ES-I3 (cell line): Measurements from ENCODE around the gene PDK2.
A peak's percentile ranks its signal among the peaks of the same experiment; 100 is the strongest.

Source experiments
- H3K36me3 ChIP-seq: 2 replicates; pipeline ENCODE4 v1.6.1; 2013; ENCODE audit warnings: mild to moderate bottlenecking, low read length, control low read depth, moderate library complexity; ENCODE audit not compliant: insufficient read depth
- H3K4me1 ChIP-seq: 2 replicates; pipeline ENCODE4 v1.6.1; 2013; ENCODE audit warnings: mild to moderate bottlenecking, control low read depth, low read length; ENCODE audit not compliant: insufficient read depth
- H3K9ac ChIP-seq: 2 replicates; pipeline ENCODE4 v1.6.1; 2013; ENCODE audit warnings: low read depth, mild to moderate bottlenecking, low read length, moderate library complexity
- H3K9me3 ChIP-seq: 2 replicates; pipeline ENCODE4 v1.6.1; 2013; ENCODE audit warnings: mild to moderate bottlenecking, low read length, moderate library complexity; ENCODE audit not compliant: control insufficient read depth, insufficient read depth

Gene PDK2

DNA sequence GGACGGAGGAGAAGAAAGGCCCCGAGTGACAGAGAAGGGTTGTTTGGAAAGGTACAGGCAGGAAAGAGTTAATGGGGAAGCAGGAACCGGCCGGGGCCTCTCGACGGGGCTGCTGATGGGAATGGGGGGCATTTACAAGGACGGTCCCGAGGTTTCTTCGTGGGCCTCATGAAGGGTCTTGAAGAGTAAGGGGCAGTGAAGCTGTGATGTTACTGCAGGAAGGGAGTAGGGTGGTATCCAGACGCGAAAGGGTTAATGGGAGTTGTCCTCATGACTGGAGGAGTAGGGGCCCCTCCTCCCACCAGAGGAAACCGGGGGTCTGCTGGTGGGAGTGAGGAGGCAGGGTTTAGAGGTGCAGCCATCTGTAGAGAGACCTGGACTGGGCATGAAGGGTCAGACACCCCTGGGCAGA, 481 bp downstream of the PDK2 start:
- Histone ChIP-seq H3K4me1 (peaks cover 11% of the 10 kb centered on the region), H3K9me3 (no peaks in the 10 kb centered on the region), H3K36me3 (no peaks in the 10 kb centered on the region), H3K9ac (peak overlapping the region; percentile 73)

DNA sequence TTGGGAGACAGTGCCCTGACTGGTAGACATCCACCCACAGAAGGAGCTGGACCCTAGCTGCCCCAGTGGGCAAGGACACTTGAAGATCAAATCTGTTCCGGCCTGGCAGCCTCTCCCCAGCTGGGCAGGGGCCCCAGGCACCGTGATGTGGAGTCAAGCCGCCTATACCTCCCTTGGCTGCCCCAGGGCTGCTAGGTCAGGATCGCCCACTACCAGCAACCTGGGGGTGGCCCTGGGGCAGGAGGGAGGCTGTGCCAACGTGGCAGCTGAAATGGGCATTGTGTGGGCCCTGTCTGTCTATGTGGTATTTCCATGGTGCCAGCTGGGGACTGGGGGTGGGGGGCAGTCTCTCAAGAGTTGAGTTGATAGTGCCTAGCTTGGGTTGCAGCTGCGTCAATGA, 941 bp downstream of the PDK2 start:
- Histone ChIP-seq H3K4me1 (peaks cover 14% of the 10 kb centered on the region), H3K9ac (peak overlapping the region; percentile 73), H3K36me3 (no peaks in the 10 kb centered on the region), H3K9me3 (no peaks in the 10 kb centered on the region)

DNA sequence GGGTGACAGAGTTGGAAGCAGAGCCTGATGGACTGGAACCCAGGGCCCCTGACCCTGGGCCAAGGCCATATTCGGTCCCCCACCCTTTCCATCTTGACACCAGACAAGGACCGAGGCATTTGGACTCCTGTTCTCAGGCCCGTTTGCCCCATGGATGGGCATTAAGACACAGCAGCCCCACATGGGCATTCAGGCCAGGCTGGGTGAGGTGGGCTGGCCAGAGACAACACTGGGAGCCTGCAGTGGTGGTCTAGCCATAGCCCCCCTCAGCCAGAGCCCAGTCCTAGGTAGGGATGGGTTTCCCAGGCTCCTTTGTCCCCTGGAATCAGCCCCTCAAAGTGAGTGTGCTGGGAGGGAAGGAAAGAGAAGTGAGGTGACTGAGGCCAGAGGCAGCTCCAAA, 1.6 kb downstream of the PDK2 start:
- Histone ChIP-seq H3K9me3 (no peaks in the 10 kb centered on the region), H3K4me1 (peaks cover 20% of the 10 kb centered on the region), H3K9ac (no peak overlapping the region), H3K36me3 (no peaks in the 10 kb centered on the region)

GRCh38 chr17:50097455-50097854, 2.3 kb downstream of the PDK2 start:
- Histone ChIP-seq H3K9me3 (no peaks in the 10 kb centered on the region), H3K36me3 (no peaks in the 10 kb centered on the region), H3K4me1 (peaks cover 27% of the 10 kb centered on the region), H3K9ac (no peak overlapping the region)

GRCh38 chr17:50097926-50098325, 2.8 kb downstream of the PDK2 start:
- Histone ChIP-seq H3K4me1 (peaks cover 28% of the 10 kb centered on the region), H3K9ac (no peak overlapping the region), H3K9me3 (no peaks in the 10 kb centered on the region), H3K36me3 (no peaks in the 10 kb centered on the region)

GRCh38 chr17:50098583-50098982, 3.4 kb downstream of the PDK2 start:
- H3K9me3 ChIP-seq = no peaks in the 10 kb centered on the region
- no peak overlapping the region for H3K9ac ChIP-seq
- peaks cover 28% of the 10 kb centered on the region for H3K4me1 ChIP-seq
- H3K36me3 ChIP-seq = no peaks in the 10 kb centered on the region

DNA sequence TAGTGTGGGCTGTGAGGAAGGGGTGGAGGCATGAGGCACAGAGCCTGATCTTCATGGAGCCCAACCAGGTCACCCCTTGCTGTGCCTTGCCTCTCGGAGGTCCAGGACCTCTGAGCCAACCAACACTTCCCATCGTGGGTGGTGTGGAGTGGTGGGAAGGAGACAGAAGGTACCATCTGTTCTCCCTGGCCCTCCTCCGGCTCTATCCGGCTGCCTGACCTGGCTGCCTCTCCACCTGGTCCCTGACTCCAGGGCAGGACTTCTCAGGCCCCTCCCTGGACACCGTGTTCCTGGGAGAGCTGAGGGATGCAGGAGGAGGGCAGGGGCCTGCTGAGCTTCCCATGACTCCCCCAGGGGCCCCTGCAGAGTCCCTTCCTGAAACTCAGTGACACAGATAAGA, 3.9 kb downstream of the PDK2 start:
- Histone ChIP-seq H3K4me1 (peaks cover 28% of the 10 kb centered on the region), H3K9me3 (no peaks in the 10 kb centered on the region), H3K9ac (no peak overlapping the region), H3K36me3 (no peaks in the 10 kb centered on the region)

DNA sequence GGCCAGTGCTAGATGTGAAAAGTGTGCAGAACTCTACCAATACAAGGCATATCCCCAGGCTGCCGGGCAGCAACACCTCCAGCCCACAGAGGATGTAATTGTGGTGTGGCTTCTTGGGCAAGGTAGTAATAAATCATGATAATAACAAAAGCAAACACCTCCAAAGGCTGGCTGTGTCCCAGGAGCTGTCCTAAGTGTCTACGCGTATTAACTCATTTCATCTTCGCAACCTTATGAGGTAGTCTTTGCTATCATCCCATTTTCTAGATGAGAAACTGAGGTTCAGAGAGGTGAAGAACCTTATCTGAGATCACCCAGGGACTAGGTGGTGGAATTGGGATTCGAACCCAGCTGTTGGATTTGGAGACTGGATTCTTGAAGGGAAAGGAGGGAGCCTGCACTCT, 5.3 kb downstream of the PDK2 start:
- Histone ChIP-seq H3K4me1 (peaks cover 28% of the 10 kb centered on the region), H3K36me3 (no peaks in the 10 kb centered on the region), H3K9ac (peak overlapping the region; percentile 6; the same call in 1 of the 2 replicates), H3K9me3 (no peaks in the 10 kb centered on the region)

DNA sequence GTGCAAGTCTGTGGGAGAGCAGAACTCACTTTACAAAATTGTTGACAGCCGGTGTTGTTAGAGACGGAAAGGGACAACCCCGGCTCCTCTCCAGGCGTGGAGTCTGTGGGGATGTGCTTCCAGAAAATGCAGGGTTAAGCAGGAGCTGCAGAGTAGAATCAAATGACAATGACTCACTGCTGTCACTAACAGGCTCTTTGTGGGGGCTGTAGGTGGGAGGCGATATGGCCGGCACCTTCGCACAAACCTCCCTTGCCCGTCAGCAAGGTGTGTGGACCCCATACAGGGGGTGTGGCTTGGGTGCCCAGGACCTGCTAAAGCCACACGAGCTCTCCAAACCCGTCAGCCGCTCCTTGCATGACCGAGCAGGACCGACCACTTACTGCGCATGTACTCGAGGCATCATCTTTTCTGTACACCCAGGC, 5.8 kb downstream of the PDK2 start:
- Histone ChIP-seq H3K4me1 (peaks cover 26% of the 10 kb centered on the region), H3K9ac (peak overlapping the region; percentile 6; the same call in 1 of the 2 replicates), H3K36me3 (no peaks in the 10 kb centered on the region), H3K9me3 (no peaks in the 10 kb centered on the region)

DNA sequence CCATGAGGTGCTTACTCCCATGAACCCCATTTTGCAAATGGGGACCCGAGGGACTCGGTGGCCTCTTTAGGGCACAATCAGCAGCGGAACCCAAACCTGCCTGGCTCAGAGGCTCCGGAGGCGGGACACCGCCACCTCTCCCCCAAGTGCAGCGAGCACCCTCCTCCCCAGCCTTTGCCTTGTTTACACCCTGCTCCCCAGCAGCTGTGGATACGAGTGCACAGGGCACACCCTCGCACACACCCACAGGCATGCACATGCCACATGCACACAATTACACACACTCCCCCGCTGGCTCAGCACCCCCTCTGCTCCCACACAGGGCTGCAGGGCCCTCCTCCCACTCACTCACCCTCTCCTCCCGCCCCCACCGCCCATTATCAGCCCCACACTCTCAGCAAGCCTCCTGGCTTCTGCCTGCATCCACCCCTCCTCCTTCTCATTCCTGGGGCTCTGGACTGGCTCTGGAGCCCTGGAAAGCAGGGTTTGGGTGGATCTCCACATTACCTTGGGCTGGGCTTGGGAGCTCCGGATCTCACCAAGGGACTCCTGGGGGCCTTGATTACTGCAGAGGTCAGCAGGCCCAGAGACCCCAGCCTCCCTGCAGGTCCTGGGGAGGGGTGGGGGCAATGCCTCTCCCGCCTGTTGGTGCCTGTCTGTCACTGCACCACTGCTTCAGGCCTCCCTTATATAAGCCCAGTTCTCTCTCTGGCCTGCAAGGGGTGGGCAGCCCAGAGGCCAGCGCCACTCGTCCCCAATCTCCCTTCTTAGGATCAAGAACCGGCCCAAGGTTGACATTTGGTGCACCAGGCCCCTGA, 6.4 kb downstream of the PDK2 start:
- Histone ChIP-seq H3K36me3 (no peaks in the 10 kb centered on the region), H3K9me3 (no peaks in the 10 kb centered on the region), H3K4me1 (peaks cover 23% of the 10 kb centered on the region), H3K9ac (peak overlapping the region; percentile 6; the same call in 1 of the 2 replicates)

DNA sequence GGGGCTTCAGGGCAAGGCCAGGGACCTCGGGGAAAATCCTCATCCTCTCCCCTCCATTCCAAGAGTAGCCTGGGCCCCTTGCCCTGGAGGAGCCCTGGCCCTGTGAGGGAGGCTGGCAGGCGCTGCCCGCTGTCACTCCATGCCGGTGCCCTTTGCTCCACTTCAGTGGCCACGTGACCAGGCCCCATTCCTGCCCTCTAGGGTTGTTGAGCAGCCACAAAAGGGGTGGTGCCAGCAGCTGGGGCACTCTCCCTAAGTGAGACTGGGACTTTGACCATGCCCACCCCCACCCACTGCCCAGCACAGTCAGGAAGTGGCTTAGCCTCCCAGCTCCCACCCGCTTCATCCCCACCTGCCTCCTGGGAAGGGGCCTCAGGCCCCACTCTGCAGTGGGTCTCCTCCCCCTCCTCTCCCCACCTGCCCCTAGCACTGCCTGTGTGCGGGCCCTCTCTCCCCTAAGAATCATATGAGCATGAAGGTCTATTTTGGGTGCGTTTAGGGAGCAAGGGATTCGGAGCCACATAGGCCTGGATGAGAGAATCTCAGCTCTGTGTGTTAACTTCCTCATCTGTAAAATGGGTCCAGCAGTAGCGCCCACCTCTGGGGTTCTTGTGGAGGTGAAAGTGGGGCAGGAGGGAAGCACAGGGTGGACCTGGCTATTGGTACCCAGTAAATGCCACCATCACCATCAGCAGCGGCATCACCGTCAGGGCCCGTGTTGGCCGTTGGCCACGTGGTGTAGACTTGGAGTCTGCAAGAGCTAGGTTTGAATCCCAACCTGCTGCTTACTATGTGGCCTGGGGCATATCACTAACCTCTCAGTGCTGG, 7.2 kb downstream of the PDK2 start:
- H3K9me3 ChIP-seq = no peaks in the 10 kb centered on the region
- H3K4me1 ChIP-seq = peaks cover 23% of the 10 kb centered on the region
- no peaks in the 10 kb centered on the region for H3K36me3 ChIP-seq
- no peak overlapping the region for H3K9ac ChIP-seq

DNA sequence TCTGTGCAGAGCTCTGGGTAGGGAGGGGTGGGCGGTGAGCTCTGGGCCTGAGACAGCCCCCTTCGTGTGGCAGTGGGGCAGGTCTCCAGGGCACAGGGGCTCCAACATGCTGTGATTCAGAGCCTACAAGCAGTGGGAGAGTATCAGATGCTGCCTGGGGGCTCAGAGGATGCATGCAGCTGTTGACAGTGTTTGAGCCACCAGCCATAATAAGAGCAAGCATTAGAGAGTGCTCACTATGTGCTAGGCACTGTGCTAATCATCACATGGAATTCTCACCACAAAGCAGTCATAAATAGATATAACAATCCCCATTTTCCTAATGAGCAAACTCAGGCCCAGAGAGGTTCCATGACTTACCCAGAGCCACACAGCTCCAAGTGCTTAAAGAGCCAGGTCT, 8.1 kb downstream of the PDK2 start:
- no peak overlapping the region for H3K9ac ChIP-seq
- H3K36me3 ChIP-seq = no peaks in the 10 kb centered on the region
- peaks cover 27% of the 10 kb centered on the region for H3K4me1 ChIP-seq
- H3K9me3 ChIP-seq = no peaks in the 10 kb centered on the region

GRCh38 chr17:50103941-50104340, 8.8 kb downstream of the PDK2 start:
- no peak overlapping the region for H3K9ac ChIP-seq
- no peaks in the 10 kb centered on the region for H3K36me3 ChIP-seq
- peaks cover 27% of the 10 kb centered on the region for H3K4me1 ChIP-seq
- H3K9me3 ChIP-seq = no peaks in the 10 kb centered on the region

GRCh38 chr17:50105811-50106210, 10.7 kb downstream of the PDK2 start:
- peaks cover 19% of the 10 kb centered on the region for H3K4me1 ChIP-seq
- no peak overlapping the region for H3K9ac ChIP-seq
- no peaks in the 10 kb centered on the region for H3K36me3 ChIP-seq
- no peaks in the 10 kb centered on the region for H3K9me3 ChIP-seq
